ENCODE data around the gene KIAA1210. TPM values are rescaled to one million over a fixed set of nuclear protein-coding genes. Genes with fewer than 3 reads are reported as not detected.
"Not testable (repeated sequence)": the region's sequence is repeated elsewhere in the genome, so short reads cannot be mapped to it uniquely, and the experiment has no call there.

The KIAA1210 gene
- total RNA-seq, 1 donor: not detected

- H3K27me3 ChIP-seq (ENCODE audit: insufficient read depth, low read length); H3K9me3 ChIP-seq (ENCODE audit: low read depth, low read length); H3K4me1 ChIP-seq (ENCODE audit: insufficient read depth, low read length); H3K4me3 ChIP-seq (ENCODE audit: low read length): not testable (repeated sequence)
Observed at GRCh38 chrX:119029656-119030055, 98.0 kb downstream of the KIAA1210 start.

DNA sequence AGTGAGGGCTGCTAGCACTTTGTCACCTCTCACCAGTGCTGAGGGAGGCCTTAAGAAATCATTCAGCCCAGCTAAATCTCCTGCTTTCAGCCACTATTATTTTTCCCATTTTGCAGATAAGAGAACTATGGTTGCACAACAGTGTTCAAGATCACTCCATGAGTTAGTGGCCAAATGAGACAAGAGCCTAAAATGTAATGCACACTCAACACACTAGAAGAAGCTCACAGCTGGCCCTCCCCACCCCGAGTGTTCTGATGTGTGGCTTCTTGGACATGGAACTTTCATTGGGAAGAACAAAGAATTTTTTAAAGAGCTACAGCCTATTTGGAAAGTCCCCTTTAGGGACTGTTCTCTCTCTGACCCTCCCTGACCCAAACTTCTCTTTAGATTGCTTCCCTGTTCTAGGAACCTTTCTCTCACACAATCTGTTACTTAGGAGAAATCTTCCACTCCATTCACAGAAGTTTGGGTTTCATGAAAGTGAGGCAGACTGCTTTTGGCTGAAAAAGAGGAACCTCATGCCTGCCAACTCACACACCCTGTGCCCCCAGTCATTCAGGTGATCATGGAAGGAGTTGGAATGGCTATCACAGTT lies 98.8 kb downstream of the KIAA1210 start:
- Histone ChIP-seq H3K27me3 (ENCODE audit: insufficient read depth, low read length) (no peaks in the 10 kb centered on the region), H3K4me1 (ENCODE audit: insufficient read depth, low read length) (no peaks in the 10 kb centered on the region), H3K9me3 (ENCODE audit: low read depth, low read length) (no peaks in the 10 kb centered on the region), H3K4me3 (ENCODE audit: low read length) (no peak overlapping the region)

Other genes with a start within 250 kb of the KIAA1210 start
- gene LONRF3, start 153.2 kb downstream of the KIAA1210 start, total RNA-seq: 21.0 TPM
- not detected for gene CT47C1, start 54.8 kb downstream of the KIAA1210 start, total RNA-seq
- gene PGRMC1, start 108.5 kb upstream of the KIAA1210 start, total RNA-seq: 79.3 TPM

Measured in mononuclear cell (primary cell).